PC-3 (cell line): ENCODE data around the gene KSR1.

Experiments
- CTCF ChIP-seq: fragments of 300-600 bp; sonication (generic); conservative IDR thresholded peaks from 2 replicates; pipeline ENCODE4 v1.5.1; 2017; ENCODE audit warnings: antibody characterized with exemption, low read depth, mild to moderate bottlenecking, low read length
- EZH2 ChIP-seq: fragments of 300-600 bp; sonication (generic); IDR thresholded peaks from one replicate; pipeline ENCODE4 v1.6.1; 2017; ENCODE audit warnings: antibody characterized with exemption, mild to moderate bottlenecking, low read length; ENCODE audit not compliant: unreplicated experiment

DNA sequence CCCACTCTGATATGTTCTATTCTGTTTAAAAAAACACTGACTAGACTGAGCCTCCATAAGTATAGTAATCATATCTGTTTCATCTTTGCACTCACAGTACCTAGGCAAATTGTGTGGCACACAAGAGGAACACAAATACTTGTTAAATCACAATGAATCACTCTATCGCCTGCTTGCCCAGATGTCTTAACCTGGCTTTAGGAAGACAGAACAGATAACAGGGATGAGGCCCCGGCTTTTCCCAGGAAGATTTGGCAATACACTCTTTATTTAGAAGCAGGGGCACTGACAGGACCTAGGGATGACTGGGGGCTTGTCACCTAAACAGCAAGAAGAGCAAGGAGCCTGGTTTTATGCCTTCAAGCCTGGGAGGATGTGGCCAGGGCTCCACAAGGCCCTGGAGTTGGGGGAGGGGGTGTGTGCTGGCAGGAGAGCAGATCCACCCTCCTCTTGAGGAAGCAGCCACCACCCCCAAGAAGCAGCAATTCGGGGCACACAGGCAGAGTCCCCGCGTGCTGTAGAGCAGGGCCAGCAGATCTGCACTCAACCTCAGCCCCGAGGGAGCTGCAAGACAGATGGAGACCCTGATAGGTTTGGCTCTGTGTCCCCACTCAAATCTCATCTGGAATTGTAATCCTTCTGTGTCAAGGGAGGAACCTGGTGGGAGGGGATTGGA, 41.0 kb upstream of the KSR1 start:
- no peak for TF ChIP-seq CTCF
- no peak for TF ChIP-seq EZH2
